H54 (cell line): Measurements from ENCODE around the gene ZNF587B.
"Not testable (repeated sequence)": the region's sequence is repeated elsewhere in the genome, so short reads cannot be mapped to it uniquely, and the experiment has no call there.

Experiments used
- DNase-seq: peaks from one replicate; pipeline ENCODE4 v3.0.0; 2011; ENCODE audit warnings: low spot score, mixed read lengths; ENCODE audit not compliant: insufficient read length
- FAIRE-seq: peaks from 3 replicates; lab custom pipeline; 2011; peaks lifted over from hg19 to GRCh38; lab: Jason Lieb, UNC
- POLR2A ChIP-seq: IDR thresholded peaks from 2 replicates; pipeline ENCODE4 v1.6.1; 2011; ENCODE audit warnings: low read depth, mild to moderate bottlenecking, low read length

Gene ZNF587B

DNA sequence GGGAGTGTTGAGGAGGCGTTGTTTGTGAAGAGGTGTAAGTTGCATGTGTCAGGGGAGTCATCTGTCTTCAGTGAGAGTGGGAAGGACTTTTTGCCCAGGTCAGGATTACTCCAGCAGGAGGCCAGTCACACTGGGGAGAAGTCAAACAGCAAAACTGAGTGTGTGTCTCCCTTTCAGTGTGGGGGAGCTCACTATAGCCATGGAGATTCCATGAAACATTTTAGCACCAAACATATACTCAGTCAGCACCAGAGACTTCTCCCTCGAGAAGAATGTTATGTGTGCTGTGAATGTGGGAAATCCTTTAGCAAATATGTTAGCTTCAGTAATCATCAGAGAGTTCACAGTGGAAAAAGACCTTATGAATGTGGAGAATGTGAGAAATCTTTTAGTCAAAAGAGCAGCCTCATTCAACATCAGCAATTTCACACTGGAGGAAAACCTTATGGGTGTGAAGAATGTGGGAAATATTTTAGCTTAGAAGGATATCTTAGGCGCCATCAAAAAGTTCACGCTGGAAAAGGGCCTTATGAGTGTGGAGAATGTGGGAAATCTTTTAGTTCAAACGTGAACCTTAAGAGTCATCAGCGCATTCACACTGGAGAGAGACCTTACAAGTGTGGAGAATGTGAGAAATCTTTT, 11.1 kb downstream of the ZNF587B start:
- no peak for TF ChIP-seq POLR2A
- DNase-seq (no peak), FAIRE-seq (no peak)

DNA sequence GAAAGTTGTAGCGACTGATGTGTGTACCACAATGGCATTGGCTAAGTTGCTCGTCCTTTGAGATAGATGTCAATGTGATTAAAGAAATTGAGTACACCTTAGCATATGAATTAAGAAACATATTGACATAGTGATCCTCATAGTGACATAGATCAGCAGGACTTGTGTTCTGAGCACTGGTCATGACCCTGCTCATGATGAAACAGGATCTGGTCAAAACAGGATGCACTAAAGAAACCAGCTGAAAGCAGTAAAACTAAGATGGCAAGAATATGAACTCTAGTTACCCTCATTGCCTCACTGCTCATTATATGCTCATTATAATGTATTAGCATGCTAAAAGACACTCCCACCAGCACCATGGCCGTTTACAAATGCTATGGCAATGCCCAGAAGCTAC, 17.1 kb downstream of the ZNF587B start:
- not testable (repeated sequence) for FAIRE-seq, DNase-seq

DNA sequence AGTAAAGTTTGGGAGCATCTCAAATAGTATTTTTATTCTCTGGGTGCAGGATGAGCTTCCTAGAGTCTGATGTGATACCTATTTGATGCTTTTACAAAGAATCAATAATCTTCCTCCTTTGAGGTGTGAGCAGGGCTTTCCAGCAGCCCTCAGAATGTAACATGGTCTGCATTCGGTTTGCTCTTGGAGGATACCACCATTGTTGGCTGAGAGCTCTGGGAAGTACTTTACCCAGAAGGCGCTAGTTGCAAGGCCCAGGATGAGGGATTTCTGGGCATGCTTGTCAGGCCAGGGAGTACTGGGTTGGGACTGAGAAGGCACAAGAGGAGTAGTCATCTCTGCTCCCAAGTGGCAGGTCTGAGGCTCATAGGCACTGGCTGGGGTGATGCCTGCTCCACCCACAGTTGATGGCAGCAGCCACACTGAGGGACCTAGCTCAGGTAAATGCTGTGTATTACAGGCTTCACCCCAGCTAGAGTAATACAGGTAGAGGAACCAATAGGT, 19.1 kb downstream of the ZNF587B start:
- FAIRE-seq, DNase-seq: not testable (repeated sequence)

DNA sequence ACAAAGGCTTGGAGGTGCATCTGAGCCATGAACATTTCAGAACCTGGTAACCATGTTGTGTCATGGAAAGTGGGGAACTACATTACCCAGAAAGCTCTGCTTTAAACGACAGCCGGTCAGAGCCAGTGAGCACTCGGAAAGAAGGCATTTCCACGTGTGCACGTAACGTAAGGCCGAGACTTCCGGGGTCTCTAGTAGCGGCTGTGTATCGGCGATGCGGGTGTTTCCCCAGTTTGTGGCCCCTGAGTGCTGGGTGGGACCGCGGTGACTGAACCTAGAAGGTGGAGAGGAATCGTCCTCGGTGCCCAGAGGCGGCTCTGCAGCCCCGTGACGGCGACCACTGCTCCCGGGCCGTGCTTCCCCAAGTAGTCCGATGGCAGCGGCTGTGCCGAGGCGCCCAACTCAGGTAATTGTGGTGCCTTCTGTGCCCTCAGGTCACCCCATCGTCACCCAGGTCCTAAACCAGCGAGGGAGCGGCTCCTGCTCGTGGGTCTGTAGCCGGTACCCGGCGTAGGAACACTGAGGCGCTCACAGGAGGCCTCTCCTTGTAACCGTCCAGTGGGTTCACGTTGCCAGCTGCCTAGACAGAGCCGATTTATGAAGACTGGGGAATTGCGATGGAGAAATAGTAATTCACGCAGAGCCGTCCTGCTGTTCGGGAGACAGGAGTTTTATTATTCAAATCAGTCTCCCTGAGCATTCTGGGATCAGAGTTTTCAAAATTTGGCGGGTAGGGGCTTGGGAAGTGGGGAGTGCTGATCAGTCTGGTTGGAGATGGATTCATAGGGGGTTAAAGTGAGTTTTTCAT, 19.8 kb downstream of the ZNF587B start, which contains the start of gene ZNF587:
TSS of gene ZNF587 (plus strand) at position 194 of the 808 bp plus-strand sequence. CDS start at position 374, 180 bp downstream.
- DNase-seq, result peak; percentile 75
- peak; percentile 49 for TF ChIP-seq POLR2A
- peak; percentile 11 for FAIRE-seq

DNA sequence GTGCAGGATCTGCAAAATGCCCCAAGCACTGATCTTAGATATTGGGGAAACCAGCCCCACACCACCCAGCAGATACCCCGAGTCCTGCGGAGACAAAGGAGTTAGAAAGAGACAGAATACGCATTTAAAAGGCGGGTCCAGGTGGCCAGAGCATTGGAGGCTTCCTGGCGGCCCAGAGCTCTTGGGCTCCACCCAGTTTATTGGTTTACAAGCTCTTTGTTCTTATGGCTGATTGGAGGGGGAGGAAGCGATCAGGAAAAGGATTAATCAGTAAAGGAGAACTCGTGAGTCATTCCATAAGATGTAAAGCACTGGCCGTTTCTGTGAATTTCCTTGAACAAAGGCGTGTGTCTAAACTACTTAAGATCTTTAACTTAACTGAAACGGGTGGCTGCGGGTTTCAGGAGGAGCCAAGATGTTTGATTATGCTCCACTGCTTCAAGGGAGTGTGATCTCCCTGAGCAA, 20.5 kb downstream of the ZNF587B start:
- no peak for DNase-seq
- FAIRE-seq, result no peak
- TF ChIP-seq POLR2A, result no peak

DNA sequence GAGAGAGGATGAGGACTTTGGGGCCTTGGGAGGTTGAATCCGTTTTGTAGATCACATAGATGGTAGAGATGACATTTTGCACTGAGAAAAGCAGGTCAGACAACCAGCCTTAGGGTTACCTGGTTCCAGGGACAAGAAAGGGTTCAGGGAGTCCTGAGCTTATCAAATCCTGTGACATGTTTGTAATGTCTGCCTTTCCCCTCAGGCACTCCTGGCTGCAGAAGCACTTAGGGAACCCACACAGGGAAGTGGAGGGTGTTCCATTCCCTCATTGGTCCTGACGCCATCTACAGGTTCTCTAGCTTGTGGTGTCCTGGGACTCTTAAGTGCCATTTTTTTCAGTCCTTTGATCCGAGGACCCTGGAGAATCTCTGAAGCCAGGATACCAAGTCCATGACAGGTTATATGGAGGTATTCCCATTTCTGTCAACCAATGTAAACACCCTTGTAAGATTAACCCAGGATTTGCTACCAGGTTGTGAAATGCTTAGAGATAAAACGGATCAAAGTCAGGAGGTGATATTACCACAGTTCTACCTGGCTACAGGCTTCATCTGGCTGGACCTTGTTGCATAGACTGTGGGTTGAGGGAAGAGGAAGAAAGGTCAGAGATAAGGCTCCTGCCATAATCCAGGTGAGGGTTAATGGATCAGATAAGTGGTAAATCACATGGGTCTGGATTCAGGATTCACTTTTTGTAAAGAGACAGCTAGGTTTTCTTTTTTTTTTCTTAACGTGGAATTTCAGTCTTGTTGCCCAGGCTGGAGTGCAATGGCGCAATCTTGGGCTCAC, 21.9 kb downstream of the ZNF587B start:
- FAIRE-seq, result not testable (repeated sequence)

DNA sequence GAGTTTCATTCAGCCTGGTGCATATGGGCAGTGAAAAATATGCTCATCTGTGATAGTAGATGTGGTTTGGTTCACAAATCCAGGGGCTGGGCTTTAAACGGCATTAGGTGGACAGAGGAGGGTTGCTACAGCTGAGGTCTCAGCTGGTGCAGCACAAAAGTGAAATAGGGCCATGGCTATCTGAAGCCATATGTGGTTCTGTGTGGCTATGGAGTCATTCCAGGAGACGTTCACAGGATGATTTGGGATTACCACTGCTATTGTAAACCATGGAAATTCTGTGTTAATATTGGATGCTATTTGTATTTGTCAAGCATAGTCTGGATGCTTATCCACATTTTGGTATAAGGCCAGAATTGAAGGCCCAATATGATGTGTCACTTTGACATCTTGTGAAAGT, 24.0 kb downstream of the ZNF587B start:
- DNase-seq, FAIRE-seq: not testable (repeated sequence)

More for the DNA sequence above, 21.9 kb downstream of the ZNF587B start:
- not testable (repeated sequence) for DNase-seq

DNA sequence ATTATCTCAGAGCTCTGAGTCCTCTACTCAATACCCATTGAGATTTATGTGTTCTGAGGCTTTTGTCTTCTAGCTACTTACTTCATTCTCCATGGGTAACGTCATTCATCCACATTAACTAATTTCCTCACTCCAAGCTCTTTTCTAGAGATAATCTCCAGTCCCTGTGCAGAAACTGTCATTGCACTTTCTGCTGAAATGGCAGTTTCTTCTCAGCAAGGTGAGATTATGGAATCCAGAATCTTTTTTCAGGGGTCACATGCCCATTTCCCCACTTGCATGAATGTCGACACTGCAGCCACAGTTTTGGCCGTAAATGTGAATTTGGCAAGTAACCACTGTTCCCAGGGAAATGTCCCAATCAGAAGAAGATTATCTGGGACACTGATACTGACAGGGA, 32.3 kb downstream of the ZNF587B start:
- not testable (repeated sequence) for DNase-seq, FAIRE-seq

DNA sequence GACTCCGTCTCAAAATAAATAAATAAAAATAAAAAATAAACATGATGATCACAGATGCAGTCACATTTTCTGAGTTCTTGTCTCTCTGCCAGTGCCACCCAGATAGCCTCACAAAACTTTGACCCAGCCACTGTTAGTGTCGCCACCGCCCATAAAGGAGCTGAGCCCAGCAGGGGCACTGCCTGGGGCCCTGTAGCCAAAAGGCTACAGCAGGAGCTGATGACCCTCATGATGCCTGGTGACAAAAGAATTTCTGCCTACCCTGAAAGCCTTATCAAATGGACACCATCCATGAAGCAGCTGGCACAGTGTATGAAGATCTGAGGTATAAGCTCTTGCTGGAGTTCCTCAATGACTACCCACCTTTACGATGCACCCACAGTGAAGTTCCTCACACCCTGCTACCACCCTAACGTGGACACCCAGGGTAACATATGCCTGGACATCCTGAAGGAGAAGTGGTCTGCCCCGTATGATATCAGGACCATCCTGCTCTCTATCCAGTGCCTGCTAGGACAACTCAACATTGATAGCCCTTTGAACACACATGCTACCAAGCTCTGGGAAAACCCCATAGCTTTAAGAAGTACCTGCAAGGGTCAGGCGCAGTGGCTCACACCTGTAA, 37.9 kb downstream of the ZNF587B start:
- DNase-seq (no peak), FAIRE-seq (no peak)
- no peak for TF ChIP-seq POLR2A

DNA sequence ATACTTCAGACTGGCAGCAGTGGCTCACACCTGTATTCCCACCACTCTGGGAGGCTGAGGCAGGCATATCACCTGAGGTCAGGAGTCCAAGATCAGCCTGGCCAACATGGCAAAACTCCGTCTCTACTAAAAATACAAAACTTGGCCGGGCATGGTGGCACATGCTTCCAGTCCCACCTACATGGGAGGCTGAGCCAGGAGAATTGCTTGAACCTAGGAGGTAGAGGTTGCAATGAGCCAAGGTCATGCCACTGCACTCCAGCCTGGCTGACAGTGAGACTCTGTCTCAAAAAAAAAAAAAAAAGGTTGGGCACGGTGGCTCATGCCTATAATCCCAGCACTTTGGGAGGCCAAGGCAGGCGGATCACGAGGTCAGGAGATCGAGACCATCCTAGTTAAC, 39.6 kb downstream of the ZNF587B start:
- not testable (repeated sequence) for FAIRE-seq

DNA sequence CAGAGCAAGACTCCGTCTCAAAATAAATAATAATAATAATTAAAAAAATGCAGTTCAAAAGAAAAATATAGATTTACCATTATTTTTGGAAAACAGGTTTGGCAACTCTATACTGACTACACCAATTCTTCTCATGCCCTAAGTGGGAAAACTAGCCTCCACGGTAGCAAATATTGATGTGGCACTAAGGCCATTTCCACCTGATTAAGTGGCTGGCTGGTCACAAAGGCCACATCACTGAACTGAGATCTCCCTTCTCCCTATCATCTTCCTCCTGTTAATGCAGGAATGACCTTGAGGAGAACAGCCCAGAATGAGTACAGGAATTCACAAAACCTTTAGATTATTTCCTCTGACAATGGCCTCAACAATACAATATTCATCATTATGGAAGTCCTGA, 40.1 kb downstream of the ZNF587B start:
- TF ChIP-seq POLR2A, result no peak
- DNase-seq (no peak), FAIRE-seq (no peak)

More for the DNA sequence above, 39.6 kb downstream of the ZNF587B start:
- not testable (repeated sequence) for DNase-seq

DNA sequence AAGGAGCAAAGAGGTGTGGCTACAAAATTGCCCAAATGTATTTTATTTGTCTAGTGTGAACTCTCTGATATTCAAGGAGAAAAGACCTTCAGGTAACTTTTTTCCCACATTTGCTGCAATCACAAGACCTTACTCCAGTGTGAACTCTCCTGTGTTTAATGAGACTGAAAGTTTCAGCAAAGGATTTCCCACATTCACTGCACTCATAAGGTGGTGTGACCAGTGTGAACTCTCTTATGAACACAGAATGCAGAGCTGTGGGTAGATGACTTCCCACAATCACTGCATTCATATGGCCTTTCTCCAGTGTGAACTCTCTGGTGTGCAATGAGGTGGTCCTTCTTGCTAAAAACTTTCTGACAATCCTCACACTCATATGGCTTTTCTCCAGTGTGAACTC, 42.4 kb downstream of the ZNF587B start:
- no peak for TF ChIP-seq POLR2A
- DNase-seq (no peak), FAIRE-seq (no peak)

DNA sequence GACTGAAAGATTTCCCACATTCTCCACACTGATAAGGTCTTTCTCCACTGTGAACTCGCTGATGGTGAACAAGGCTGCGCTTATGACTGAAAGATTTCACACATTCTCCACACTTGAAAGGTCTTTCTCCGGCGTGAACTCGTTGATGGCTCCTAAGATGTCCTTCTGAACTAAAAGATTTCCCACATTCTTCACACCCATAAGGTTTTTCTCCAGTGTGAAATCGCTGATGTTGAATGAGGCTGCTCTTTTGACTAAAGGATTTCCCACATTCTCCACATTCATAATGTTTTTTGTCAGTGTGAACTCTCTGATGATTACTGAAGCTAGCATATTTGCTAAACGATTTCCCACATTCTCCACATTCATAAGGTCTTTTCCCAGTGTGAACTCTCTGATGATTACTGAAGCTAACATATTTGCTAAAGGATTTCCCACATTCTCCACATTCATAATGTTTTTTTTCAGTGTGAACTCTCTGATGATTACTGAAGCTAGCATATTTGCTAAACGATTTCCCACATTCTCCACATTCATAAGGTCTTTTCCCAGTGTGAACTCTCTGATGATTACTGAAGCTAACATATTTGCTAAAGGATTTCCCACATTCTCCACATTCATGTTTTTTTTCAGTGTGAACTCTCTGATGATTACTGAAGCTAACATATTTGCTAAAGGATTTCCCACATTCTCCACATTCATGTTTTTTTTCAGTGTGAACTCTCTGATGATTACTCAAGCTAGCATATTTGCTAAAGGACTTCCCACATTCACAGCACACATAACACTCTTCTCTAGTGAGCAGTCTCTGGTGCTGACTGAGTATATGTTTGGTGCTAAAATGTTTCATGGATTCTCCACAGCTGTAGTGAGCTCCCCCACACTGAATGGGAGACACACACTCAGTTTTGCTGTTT, 44.0 kb downstream of the ZNF587B start:
- not testable (repeated sequence) for FAIRE-seq

More for the DNA sequence above, 44.0 kb downstream of the ZNF587B start:
- not testable (repeated sequence) for DNase-seq
